GM12878 (cell line): ENCODE data around the gene PTPN22.

ENCODE experiments used
- CBFB ChIP-seq: IDR thresholded peaks from 2 replicates; pipeline ENCODE4 v1.6.1; 2016; ENCODE audit warnings: antibody characterized with exemption, low read depth
- CTCF ChIP-seq, 3 experiments: IDR thresholded peaks in 2 of 3; conservative IDR thresholded peaks in 1 of 3; 2 replicates each; pipeline ENCODE4 v1.5.1; 2011; ENCODE audit warnings: low read depth in 3 of 3, low read length in 3 of 3, mild to moderate bottlenecking in 3 of 3, control low read depth in 2 of 3, moderate library complexity in 2 of 3, inconsistent platforms in 1 of 3, mixed read lengths in 1 of 3; ENCODE audit not compliant: control insufficient read depth in 2 of 3, insufficient read depth in 1 of 3; ENCODE audit errors: extremely low read depth in 1 of 3
- HCFC1 ChIP-seq: fragments of 150-350 bp; IDR thresholded peaks from 2 replicates; pipeline ENCODE4 v1.6.1; 2014; ENCODE audit warnings: low read length
- POLR2A ChIP-seq: IDR thresholded peaks from 2 replicates; pipeline ENCODE4 v1.6.1; 2011; ENCODE audit warnings: low read depth, mild to moderate bottlenecking, low read length
- POLR2AphosphoS2 ChIP-seq: IDR thresholded peaks from 2 replicates; pipeline ENCODE4 v1.6.1; 2011; ENCODE audit warnings: low read depth, mild to moderate bottlenecking, low read length, improper control_type of control experiment, moderate library complexity
- RFX5 ChIP-seq: IDR thresholded peaks from 2 replicates; pipeline ENCODE4 v1.6.1; 2011; ENCODE audit warnings: low read depth, low read length, improper control_type of control experiment
- TARDBP ChIP-seq: IDR thresholded peaks from 2 replicates; pipeline ENCODE4 v1.6.1; 2016; ENCODE audit warnings: borderline replicate concordance

DNA sequence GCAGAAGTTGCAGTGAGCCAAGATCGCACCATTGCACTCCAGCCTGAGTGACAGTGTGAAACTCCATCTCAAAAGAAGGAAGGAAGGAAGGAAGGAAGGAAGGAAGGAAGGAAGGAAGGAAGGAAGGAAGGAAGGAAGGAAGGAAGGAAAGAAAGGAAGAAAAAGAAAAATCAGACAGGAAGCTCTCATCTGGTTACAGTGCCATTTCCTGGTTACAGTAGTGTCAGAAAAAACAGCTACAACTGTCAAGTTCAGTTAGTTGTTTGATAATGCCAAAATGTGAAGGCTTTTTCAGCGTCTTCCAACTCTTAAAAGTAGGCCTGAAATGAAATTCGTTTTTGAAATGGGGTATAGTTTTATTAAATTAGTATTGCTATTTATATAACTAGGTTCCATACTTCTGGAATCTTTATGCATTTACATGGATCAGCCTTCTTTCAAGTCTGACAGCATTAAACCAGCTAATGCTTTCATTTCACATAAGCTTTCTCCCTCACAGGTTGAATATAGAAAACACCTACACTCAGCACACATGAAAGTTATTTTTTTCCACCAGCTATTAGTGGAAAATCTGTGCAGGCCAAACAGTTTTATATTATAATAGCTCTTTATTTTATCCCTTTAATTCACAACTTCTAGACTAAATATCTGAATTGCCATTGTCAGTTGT is 21.2 kb downstream of the PTPN22 start:
- TF ChIP-seq CTCF (IDR thresholded peaks at IDR 0.05 in 2 of 3, conservative IDR thresholded peaks at IDR 0.05 in 1 of 3; ENCODE audit: control insufficient read depth in 2 of 3, extremely low read depth in 1 of 3, insufficient read depth in 1 of 3, low read depth in 3 of 3, low read length in 3 of 3) (no peak), CBFB (no peak), POLR2A (no peak), POLR2AphosphoS2 (no peak), HCFC1 (no peak), TARDBP (no peak), RFX5 (no peak)
